GM23338 (cell line): Measurements from ENCODE around the gene LGALS13. TPM values are rescaled to one million over a fixed set of nuclear protein-coding genes. Genes with fewer than 3 reads are reported as not detected.

Source experiments
- ATAC-seq: fragments of 200-7000 bp; cut with Tn5 transposase; 3 replicates; pipeline ENCODE4 v1.9.1; 2020
- DNase-seq: peaks from one replicate; pipeline ENCODE4 v3.0.0-alpha.2; 2015; ENCODE audit warnings: low spot score
- H2AFZ ChIP-seq: fragments of 200-600 bp; sonication (generic); 2 replicates; pipeline ENCODE4 v1.8.0; 2016; ENCODE audit warnings: antibody characterized with exemption, mild to moderate bottlenecking, moderate library complexity
- H3F3A ChIP-seq: fragments of 200-600 bp; sonication (generic); replicated peaks from 2 replicates; pipeline ENCODE4 v1.8.0; 2017; ENCODE audit warnings: antibody characterized with exemption, mixed run types, low read depth
- H3K27ac ChIP-seq: fragments of 200-600 bp; sonication (generic); 2 replicates; pipeline ENCODE4 v1.6.1; 2016; ENCODE audit warnings: low read depth
- H3K27me3 ChIP-seq: fragments of 200-600 bp; sonication (generic); 2 replicates; pipeline ENCODE4 v1.8.0; 2016; ENCODE audit warnings: mild to moderate bottlenecking, mixed run types, moderate library complexity; ENCODE audit not compliant: insufficient read depth
- H3K36me3 ChIP-seq: fragments of 200-600 bp; sonication (generic); 2 replicates; pipeline ENCODE4 v1.8.0; 2016; ENCODE audit warnings: mild to moderate bottlenecking; ENCODE audit not compliant: insufficient read depth
- H3K4me1 ChIP-seq: fragments of 200-600 bp; sonication (generic); 2 replicates; pipeline ENCODE4 v1.8.0; 2016; ENCODE audit warnings: mild to moderate bottlenecking, moderate library complexity; ENCODE audit not compliant: insufficient read depth
- H3K4me2 ChIP-seq: fragments of 200-600 bp; sonication (generic); 2 replicates; pipeline ENCODE4 v1.7.1; 2017; ENCODE audit warnings: mixed run types
- H3K4me3 ChIP-seq: fragments of 200-600 bp; sonication (generic); 2 replicates; pipeline ENCODE4 v1.6.1; 2016; ENCODE audit warnings: mixed run types
- H3K79me2 ChIP-seq: fragments of 200-600 bp; sonication (generic); replicated peaks from 2 replicates; pipeline ENCODE4 v1.8.0; 2017; ENCODE audit warnings: mild to moderate bottlenecking; ENCODE audit not compliant: insufficient read depth
- H3K9me2 ChIP-seq: fragments of 200-600 bp; sonication (generic); 2 replicates; pipeline ENCODE4 v1.8.0; 2017; ENCODE audit not compliant: insufficient read depth
- H4K20me1 ChIP-seq: fragments of 200-600 bp; sonication (generic); replicated peaks from 2 replicates; pipeline ENCODE4 v1.8.0; 2017; ENCODE audit warnings: mild to moderate bottlenecking; ENCODE audit not compliant: insufficient read depth
- H3K27ac Mint-ChIP-seq: 2 replicates; pipeline ENCODE4 v1.8.0; 2020; ENCODE audit warnings: inconsistent platforms, mild to moderate bottlenecking, moderate library complexity, mixed read lengths
- H3K27me3 Mint-ChIP-seq: 3 replicates; pipeline ENCODE4 v1.8.0; 2022; ENCODE audit warnings: low read depth, mild to moderate bottlenecking, moderate library complexity, mixed read lengths, inconsistent platforms; ENCODE audit not compliant: insufficient read depth, poor library complexity
- H3K36me3 Mint-ChIP-seq: 3 replicates; pipeline ENCODE4 v1.8.0; 2021; ENCODE audit warnings: low read depth, mild to moderate bottlenecking, inconsistent platforms, moderate library complexity, mixed read lengths
- H3K4me1 Mint-ChIP-seq: 3 replicates; pipeline ENCODE4 v1.8.0; 2020; ENCODE audit warnings: mild to moderate bottlenecking, inconsistent platforms, mixed read lengths
- H3K4me3 Mint-ChIP-seq: 3 replicates; pipeline ENCODE4 v1.8.0; 2021; ENCODE audit warnings: moderate library complexity, mild to moderate bottlenecking, inconsistent platforms, mixed read lengths
- H3K9me3 Mint-ChIP-seq: 3 replicates; pipeline ENCODE4 v1.8.0; 2020; ENCODE audit warnings: moderate library complexity, mild to moderate bottlenecking, inconsistent platforms, mixed read lengths
- CREB1 ChIP-seq: fragments of 250-450 bp; sonication (Bioruptor Pico); IDR thresholded peaks from 2 replicates; pipeline ENCODE4 v1.5.0; 2020; ENCODE audit warnings: low read depth, mild to moderate bottlenecking, moderate library complexity
- ETS1 ChIP-seq: IDR thresholded peaks from 2 replicates; pipeline ENCODE4 v1.6.1; 2016; ENCODE audit warnings: antibody characterized with exemption
- EZH2 ChIP-seq: fragments of 200-600 bp; sonication (generic); IDR thresholded peaks from one replicate; pipeline ENCODE4 v1.8.0; 2017; ENCODE audit warnings: antibody characterized with exemption, mild to moderate bottlenecking, low read depth; ENCODE audit not compliant: unreplicated experiment
- NANOG ChIP-seq: IDR thresholded peaks from 2 replicates; pipeline ENCODE4 v1.6.1; 2016; ENCODE audit warnings: antibody characterized with exemption, borderline replicate concordance
- ZNF462 ChIP-seq: fragments of 250-450 bp; sonication (Bioruptor Pico); IDR thresholded peaks from 2 replicates; pipeline ENCODE4 v1.5.0; 2020; ENCODE audit warnings: mild to moderate bottlenecking, moderate library complexity
- polyA plus RNA-seq: library from polyadenylated mRNA; unstranded; fragments of >200 nt; fragmentation: Nextera tagmentation; extraction: Ambion mirVana; gene quantifications from 2 replicates; pipeline ENCODE4 v1.2.1, GENCODE V29; 2016
- total RNA-seq: library from RNA; depleted of rRNA; stranded (reverse); fragments of >200 nt; shearing (Covaris generic); gene quantifications from 2 replicates; pipeline ENCODE4 v1.2.3, GENCODE V29; 2014
- TF ChIP-seq, protein P1 (sequence below): IDR thresholded peaks from one replicate; pipeline ENCODE4 v1.6.1; 2018; ENCODE audit warnings: antibody characterized with exemption; ENCODE audit not compliant: unreplicated experiment
- TF ChIP-seq, protein P2 (sequence below), 2 experiments: fragments of 200-600 bp in 1 of 2; sonication (generic) in 1 of 2; conservative IDR thresholded peaks; 2 replicates each; pipeline versions ENCODE4 v1.5.1 to v1.6.1; 2016 to 2017; ENCODE audit warnings: antibody characterized with exemption in 2 of 2, low read depth in 2 of 2, mild to moderate bottlenecking in 2 of 2, moderate library complexity in 1 of 2

LGALS13 gene
- total and polyA plus RNA-seq, 2 experiments from 2014 or later: not detected

DNA sequence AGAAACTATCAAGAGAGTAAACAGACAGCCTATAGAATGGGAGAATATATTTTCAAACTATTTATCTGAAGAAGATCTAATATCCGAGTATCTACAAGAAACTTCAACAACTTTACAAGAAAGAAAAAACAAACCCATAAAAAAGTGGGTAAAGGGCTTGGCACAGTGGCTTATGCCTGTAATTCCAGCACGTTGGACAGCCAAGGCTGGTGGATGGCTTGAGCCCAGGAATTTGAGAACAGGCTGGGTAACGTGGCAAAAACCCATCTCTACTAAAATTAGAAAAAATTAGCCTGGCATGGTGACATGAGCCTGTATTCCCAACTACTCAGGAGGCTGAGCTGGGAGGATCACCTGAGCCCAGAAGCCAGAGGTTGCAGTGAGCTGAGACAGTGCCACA is 45.6 kb downstream of the LGALS13 start (continued):
- TF ChIP-seq, protein P1, sequence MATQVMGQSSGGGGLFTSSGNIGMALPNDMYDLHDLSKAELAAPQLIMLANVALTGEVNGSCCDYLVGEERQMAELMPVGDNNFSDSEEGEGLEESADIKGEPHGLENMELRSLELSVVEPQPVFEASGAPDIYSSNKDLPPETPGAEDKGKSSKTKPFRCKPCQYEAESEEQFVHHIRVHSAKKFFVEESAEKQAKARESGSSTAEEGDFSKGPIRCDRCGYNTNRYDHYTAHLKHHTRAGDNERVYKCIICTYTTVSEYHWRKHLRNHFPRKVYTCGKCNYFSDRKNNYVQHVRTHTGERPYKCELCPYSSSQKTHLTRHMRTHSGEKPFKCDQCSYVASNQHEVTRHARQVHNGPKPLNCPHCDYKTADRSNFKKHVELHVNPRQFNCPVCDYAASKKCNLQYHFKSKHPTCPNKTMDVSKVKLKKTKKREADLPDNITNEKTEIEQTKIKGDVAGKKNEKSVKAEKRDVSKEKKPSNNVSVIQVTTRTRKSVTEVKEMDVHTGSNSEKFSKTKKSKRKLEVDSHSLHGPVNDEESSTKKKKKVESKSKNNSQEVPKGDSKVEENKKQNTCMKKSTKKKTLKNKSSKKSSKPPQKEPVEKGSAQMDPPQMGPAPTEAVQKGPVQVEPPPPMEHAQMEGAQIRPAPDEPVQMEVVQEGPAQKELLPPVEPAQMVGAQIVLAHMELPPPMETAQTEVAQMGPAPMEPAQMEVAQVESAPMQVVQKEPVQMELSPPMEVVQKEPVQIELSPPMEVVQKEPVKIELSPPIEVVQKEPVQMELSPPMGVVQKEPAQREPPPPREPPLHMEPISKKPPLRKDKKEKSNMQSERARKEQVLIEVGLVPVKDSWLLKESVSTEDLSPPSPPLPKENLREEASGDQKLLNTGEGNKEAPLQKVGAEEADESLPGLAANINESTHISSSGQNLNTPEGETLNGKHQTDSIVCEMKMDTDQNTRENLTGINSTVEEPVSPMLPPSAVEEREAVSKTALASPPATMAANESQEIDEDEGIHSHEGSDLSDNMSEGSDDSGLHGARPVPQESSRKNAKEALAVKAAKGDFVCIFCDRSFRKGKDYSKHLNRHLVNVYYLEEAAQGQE: no peak
- no peak for TF ChIP-seq ETS1
- no peak for TF ChIP-seq CREB1 (CRISPR knock-in tag)
- TF ChIP-seq, protein P2, sequence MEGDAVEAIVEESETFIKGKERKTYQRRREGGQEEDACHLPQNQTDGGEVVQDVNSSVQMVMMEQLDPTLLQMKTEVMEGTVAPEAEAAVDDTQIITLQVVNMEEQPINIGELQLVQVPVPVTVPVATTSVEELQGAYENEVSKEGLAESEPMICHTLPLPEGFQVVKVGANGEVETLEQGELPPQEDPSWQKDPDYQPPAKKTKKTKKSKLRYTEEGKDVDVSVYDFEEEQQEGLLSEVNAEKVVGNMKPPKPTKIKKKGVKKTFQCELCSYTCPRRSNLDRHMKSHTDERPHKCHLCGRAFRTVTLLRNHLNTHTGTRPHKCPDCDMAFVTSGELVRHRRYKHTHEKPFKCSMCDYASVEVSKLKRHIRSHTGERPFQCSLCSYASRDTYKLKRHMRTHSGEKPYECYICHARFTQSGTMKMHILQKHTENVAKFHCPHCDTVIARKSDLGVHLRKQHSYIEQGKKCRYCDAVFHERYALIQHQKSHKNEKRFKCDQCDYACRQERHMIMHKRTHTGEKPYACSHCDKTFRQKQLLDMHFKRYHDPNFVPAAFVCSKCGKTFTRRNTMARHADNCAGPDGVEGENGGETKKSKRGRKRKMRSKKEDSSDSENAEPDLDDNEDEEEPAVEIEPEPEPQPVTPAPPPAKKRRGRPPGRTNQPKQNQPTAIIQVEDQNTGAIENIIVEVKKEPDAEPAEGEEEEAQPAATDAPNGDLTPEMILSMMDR (conservative IDR thresholded peaks at IDR 0.05; ENCODE audit: low read depth in 2 of 2): no peak

GRCh38 chr19:39655613-39656012 is 53.3 kb downstream of the LGALS13 start, which contains the start of gene LGALS16:
LGALS16 (plus strand) TSS chr19:39655913; CDS start chr19:39655962, 49 bp downstream.
- H3K27me3 Mint-ChIP-seq: peaks cover 9% of the 10 kb centered on the region
- no peak for TF ChIP-seq ZNF462 (CRISPR knock-in tag)
- TF ChIP-seq EZH2: no peak
- no peak for TF ChIP-seq NANOG
- TF ChIP-seq, protein P2 (conservative IDR thresholded peaks at IDR 0.05; ENCODE audit: low read depth in 2 of 2): no peak
- no peak for TF ChIP-seq ETS1
- no peak for TF ChIP-seq CREB1 (CRISPR knock-in tag)

More at GRCh38 chr19:39655613-39656012, 53.3 kb downstream of the LGALS13 start, which contains the start of gene LGALS16:
- no peaks in the 10 kb centered on the region for H3K9me2 ChIP-seq
- H3K27ac ChIP-seq: no peak within 1 kb of the TSS
- ATAC-seq (no peak), DNase-seq (no peak)
- no peak within 1 kb of the TSS for H3K4me2 ChIP-seq
- no peaks in the 10 kb centered on the region for H3K36me3 ChIP-seq
- H3F3A ChIP-seq: no peaks in the 10 kb centered on the region
- H3K4me3 ChIP-seq: no peak within 1 kb of the TSS
- no peaks in the 10 kb centered on the region for H3K4me1 ChIP-seq
- H2AFZ ChIP-seq: no peak within 1 kb of the TSS
- H3K27me3 ChIP-seq: no peaks in the 10 kb centered on the region; the same call in none of the 2 replicates
- Mint-ChIP-seq H3K27ac (no peak within 1 kb of the TSS), H3K4me1 (no peaks in the 10 kb centered on the region), H3K9me3 (no peaks in the 10 kb centered on the region), H3K4me3 (no peak within 1 kb of the TSS), H3K36me3 (no peaks in the 10 kb centered on the region)
- no peaks in the 10 kb centered on the region for H4K20me1 ChIP-seq
- no peaks in the 10 kb centered on the region for H3K79me2 ChIP-seq
